Smooth muscle cell of the umbilical artery (primary cell): ENCODE results near the gene CFC1. TPM values are rescaled to one million over a fixed set of nuclear protein-coding genes. Genes with fewer than 3 reads are reported as not detected.

Experiments used
- total RNA-seq: library from RNA; depleted of rRNA; stranded (reverse); fragments of >200 nt; gene quantifications from 2 replicates; pipeline ENCODE4 v1.2.3, GENCODE V29; 2014

Gene CFC1
- not detected in 2 replicates for total RNA-seq

DNA sequence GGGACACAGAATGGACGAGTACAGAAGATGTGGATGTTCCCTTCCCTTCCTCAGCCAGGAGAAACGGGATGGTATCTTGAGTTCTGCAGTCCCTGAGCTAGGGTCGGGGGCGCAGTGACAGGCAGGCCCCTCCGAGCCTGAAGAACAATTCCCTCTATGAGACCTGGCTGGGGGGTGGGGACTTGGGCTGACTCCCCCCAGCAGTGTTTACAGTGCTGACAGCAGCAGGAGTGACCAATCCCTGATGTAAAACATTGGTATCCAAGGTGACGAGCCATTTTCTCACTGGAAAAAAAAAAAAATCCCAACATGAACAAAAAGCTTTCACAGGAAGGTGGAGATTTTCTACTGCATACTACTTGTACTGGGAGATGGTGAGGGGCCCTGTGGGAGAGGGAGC lies at the start of gene CFC1:
Gene CFC1, minus strand, starts transcription at position 183 of the 400 bp plus-strand sequence. CDS start 288 bp downstream, outside the sequence.

DNA sequence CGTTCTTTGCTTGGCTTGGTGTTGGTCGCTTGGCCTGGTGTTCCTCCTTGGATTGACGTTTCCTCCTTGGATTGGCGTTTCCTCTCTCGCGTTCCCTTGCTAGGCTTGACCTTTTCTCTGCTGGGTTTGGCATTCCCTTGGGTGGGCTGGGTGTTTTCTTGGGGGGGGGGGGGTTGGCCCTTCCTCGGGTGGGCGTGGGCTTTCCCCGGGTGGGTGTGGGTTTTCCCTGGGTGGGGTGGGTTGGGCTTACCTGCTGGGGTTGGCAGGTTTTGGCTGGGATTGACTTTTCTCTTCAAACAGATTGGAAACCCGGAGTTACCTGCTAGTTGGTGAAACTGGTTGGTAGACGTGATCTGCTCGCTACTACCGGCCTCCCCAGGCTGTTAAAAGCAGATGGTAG lies 11.8 kb upstream of the CFC1 start, which contains the start of gene POTEJ:
Gene POTEJ, plus strand, starts transcription at position 301 of the 400 bp plus-strand sequence. Its CDS starts 93 bp downstream, at position 394.

Other genes with a start within 250 kb of the CFC1 start
- gene PTPN18, start 243.5 kb downstream of the CFC1 start, total RNA-seq, result 9.5 and 17.5 TPM in 2 replicates
- not detected in 2 replicates for gene POTEI, start 90.2 kb downstream of the CFC1 start, total RNA-seq
- gene CFC1B, start 78.4 kb downstream of the CFC1 start, total RNA-seq, result not detected in 2 replicates
- not detected in 2 replicates for gene POTEJ, start 11.9 kb upstream of the CFC1 start, total RNA-seq
- not detected in 2 replicates for gene GPR148, start 129.5 kb upstream of the CFC1 start, total RNA-seq
- not detected in 2 replicates for gene AMER3, start 156.0 kb upstream of the CFC1 start, total RNA-seq
- gene ARHGEF4, start 237.3 kb upstream of the CFC1 start, total RNA-seq, result 7.1 and 7.4 TPM in 2 replicates